Aorta (tissue), 5 donors: ENCODE measurements around the gene RBM14. TPM values are rescaled to one million over a fixed set of nuclear protein-coding genes. Genes with fewer than 3 reads are reported as not detected.
A peak's percentile ranks its signal among the peaks of the same experiment; 100 is the strongest.
"Not testable (repeated sequence)": the region's sequence is repeated elsewhere in the genome, so short reads cannot be mapped to it uniquely, and the experiment has no call there.

Experiments used
- ATAC-seq: fragments of 200-7000 bp; cut with Tn5 transposase; one replicate; pipeline ENCODE4 v1.9.1; 2022; ENCODE audit warnings: moderate library complexity; ENCODE audit not compliant: low FRiP score
- DNase-seq, 2 donors: peaks; one replicate each; pipeline ENCODE4 v3.0.0-alpha.2; 2020
- H3K27ac ChIP-seq, 2 donors: one replicate each; pipeline ENCODE4 v1.5.1; 2013; ENCODE audit warnings: low read length in 2 of 2, mild to moderate bottlenecking in 2 of 2, moderate library complexity in 2 of 2, control low read depth in 1 of 2, inconsistent platforms in 1 of 2, low read depth in 1 of 2
- H3K27me3 ChIP-seq, 2 donors: one replicate each; pipeline ENCODE4 v1.6.1; 2013; ENCODE audit warnings: control low read depth in 1 of 2, low read length in 1 of 2, mild to moderate bottlenecking in 1 of 2, moderate library complexity in 1 of 2; ENCODE audit not compliant: insufficient read depth in 2 of 2, control insufficient read depth in 1 of 2
- H3K36me3 ChIP-seq, 2 donors: one replicate each; pipeline ENCODE4 v1.6.1; 2013; ENCODE audit warnings: control low read depth in 1 of 2, low read length in 1 of 2, mild to moderate bottlenecking in 1 of 2; ENCODE audit not compliant: insufficient read depth in 2 of 2, control insufficient read depth in 1 of 2
- H3K4me1 ChIP-seq, 2 donors: one replicate each; pipeline ENCODE4 v1.6.1; 2013; ENCODE audit warnings: low read length in 2 of 2, control low read depth in 1 of 2, mild to moderate bottlenecking in 1 of 2, moderate library complexity in 1 of 2; ENCODE audit not compliant: insufficient read depth in 2 of 2, control insufficient read depth in 1 of 2
- H3K4me3 ChIP-seq, 2 donors: one replicate each; pipeline ENCODE4 v1.5.1; 2013; ENCODE audit warnings: low read length in 2 of 2, control low read depth in 1 of 2, mild to moderate bottlenecking in 1 of 2
- H3K9me3 ChIP-seq: one replicate; pipeline ENCODE4 v1.6.1; 2013; ENCODE audit warnings: mild to moderate bottlenecking, low read length; ENCODE audit not compliant: control insufficient read depth
- WGBS, 2 donors: extraction: QIAGEN DNeasy Blood & Tissue Kit; methylation state at CpG; one replicate each; pipeline ENCODE4 v1.1.7; 2013; 5-methylcytosine and 5-hydroxymethylcytosine counted together
- intact Hi-C, 2 donors: fragments of 100-400 bp; cut with DNase I; formaldehyde crosslinking; loops; one replicate each; pipeline versions ENCODE4 v1.14.2 to v1.15.0; 2022
- polyA plus RNA-seq, 2 donors: library from polyadenylated mRNA; stranded (reverse); fragments of 200-250 nt; gene quantifications; one replicate each; pipeline ENCODE4 v1.2.3, GENCODE V29; 2013
- total RNA-seq, 2 donors: library from RNA; stranded (reverse); fragmentation: NEBNext Ultra II Directional; extraction: Animal tissue kit (Norgen Biotek cat#: 25700); gene quantifications; one replicate each; pipeline ENCODE4 v1.2.1, GENCODE V29; 2021
- donor health status: healthy with polysubstance abuse.
- donor health status: Bipolar disorder and iron deficiency.
- donor health status: DM: no; HTN: no; CAD: no.
- donor health status: DM: no; HTN: no; CAD: no.
- donor health status: DM: yes; HTN: yes; CAD: no.

RBM14 gene
- total and polyA plus RNA-seq, 4 donors = 11.4 to 66.7 (median 53.9) TPM

GRCh38 chr11:66604155-66604554, 12.3 kb upstream of the RBM14 start:
- 92 to 94% methylated on average over 5 of the region's 5 CpGs for WGBS, 2 donors
- Histone ChIP-seq H3K27me3 (no peaks in the 10 kb centered on the region), H3K36me3 (no peaks in the 10 kb centered on the region), H3K27ac (no peak overlapping the region), H3K9me3 (no peaks in the 10 kb centered on the region), H3K4me1 (peaks cover 0 to 3% of the 10 kb centered on the region in 2 donors), H3K4me3 (no peak overlapping the region)
- intact Hi-C loops = no loop called here
- DNase-seq (no peak), ATAC-seq (no peak)

GRCh38 chr11:66606608-66607007, 9.8 kb upstream of the RBM14 start:
- H3K9me3 ChIP-seq, H3K4me1 ChIP-seq, H3K4me3 ChIP-seq, intact Hi-C loops, H3K36me3 ChIP-seq, ATAC-seq, H3K27me3 ChIP-seq, DNase-seq: not testable (repeated sequence)
- H3K27ac ChIP-seq = peak overlapping the region in 1 of 2 donors; percentile 85
- 82 to 83% methylated on average over 3 of the region's 3 CpGs for WGBS, 2 donors

- peak; percentile 81 for ATAC-seq
- WGBS, 2 donors = 5 to 7% methylated on average over 8 of the region's 8 CpGs
- no peak overlapping the region for H3K4me3 ChIP-seq
- peak; percentile 86 to 88 for DNase-seq
- intact Hi-C loops = no loop called here
- no peaks in the 10 kb centered on the region for H3K9me3 ChIP-seq
- H3K27ac ChIP-seq = peak overlapping the region; percentile 33 to 85
- H3K4me1 ChIP-seq = peaks cover 0 to 3% of the 10 kb centered on the region in 2 donors
- no peaks in the 10 kb centered on the region for H3K27me3 ChIP-seq
- H3K36me3 ChIP-seq = no peaks in the 10 kb centered on the region
Observed at GRCh38 chr11:66607126-66607834, 9.2 kb upstream of the RBM14 start.

GRCh38 chr11:66609721-66610617, 6.5 kb upstream of the RBM14 start:
- no peak for DNase-seq
- intact Hi-C loops = no loop called here

GRCh38 chr11:66612458-66612857, 4.0 kb upstream of the RBM14 start:
- Histone ChIP-seq H3K27me3 (no peaks in the 10 kb centered on the region), H3K4me1 (no peaks in the 10 kb centered on the region), H3K9me3 (no peaks in the 10 kb centered on the region), H3K27ac (no peak overlapping the region), H3K4me3 (no peak overlapping the region), H3K36me3 (no peaks in the 10 kb centered on the region)
- ATAC-seq (no peak), DNase-seq (no peak)
- intact Hi-C loops = no loop called here
- WGBS, 2 donors = 94 to 96% methylated on average over 1 of the region's 1 CpG

More at GRCh38 chr11:66609721-66610617, 6.5 kb upstream of the RBM14 start:
- Histone ChIP-seq H3K36me3 (no peaks in the 10 kb centered on the region), H3K4me1 (no peaks in the 10 kb centered on the region), H3K4me3 (no peak overlapping the region), H3K9me3 (no peaks in the 10 kb centered on the region), H3K27me3 (no peaks in the 10 kb centered on the region), H3K27ac (no peak overlapping the region)
- 68 to 69% methylated on average over 4 of the region's 4 CpGs for WGBS, 2 donors
- ATAC-seq = no peak

GRCh38 chr11:66614073-66614472, 2.4 kb upstream of the RBM14 start:
- intact Hi-C loops = no loop called here
- no peak overlapping the region for H3K27ac ChIP-seq
- H3K36me3 ChIP-seq = no peaks in the 10 kb centered on the region
- ATAC-seq (no peak), DNase-seq (no peak)
- H3K4me1 ChIP-seq = no peaks in the 10 kb centered on the region
- WGBS, 2 donors = 88 to 89% methylated on average over 13 of the region's 13 CpGs
- no peaks in the 10 kb centered on the region for H3K9me3 ChIP-seq
- H3K27me3 ChIP-seq = no peaks in the 10 kb centered on the region
- H3K4me3 ChIP-seq = no peak overlapping the region

- DNase-seq (peak; percentile 92 to 93), ATAC-seq (peak; percentile 76)
- intact Hi-C loops = no loop called here
- Histone ChIP-seq H3K36me3 (no peaks in the 10 kb centered on the region), H3K27me3 (no peaks in the 10 kb centered on the region), H3K4me1 (no peaks in the 10 kb centered on the region), H3K4me3 (peak overlapping the region; percentile 78 to 93), H3K9me3 (no peaks in the 10 kb centered on the region), H3K27ac (peak overlapping the region; percentile 32 to 66)
- 0 to 1% methylated on average over 24 to 38 of the region's 38 CpGs for WGBS, 2 donors
Observed at GRCh38 chr11:66617155-66617834, 865 bp downstream of the RBM14 start.

GRCh38 chr11:66619080-66619554, 2.7 kb downstream of the RBM14 start:
- no peak for DNase-seq
- ATAC-seq = no peak
- peak overlapping the region; percentile 14 to 93 for H3K4me3 ChIP-seq
- H3K27ac ChIP-seq = peak overlapping the region; percentile 57 to 68
- H3K27me3 ChIP-seq = no peaks in the 10 kb centered on the region
- H3K4me1 ChIP-seq = no peaks in the 10 kb centered on the region
- H3K36me3 ChIP-seq = no peaks in the 10 kb centered on the region
- WGBS, 2 donors = 8 to 11% methylated on average over 4 of the region's 4 CpGs
- H3K9me3 ChIP-seq = no peaks in the 10 kb centered on the region
- intact Hi-C loops = no loop called here
